ENCODE measurements around the gene PTGIS.

Gene PTGIS

DNA sequence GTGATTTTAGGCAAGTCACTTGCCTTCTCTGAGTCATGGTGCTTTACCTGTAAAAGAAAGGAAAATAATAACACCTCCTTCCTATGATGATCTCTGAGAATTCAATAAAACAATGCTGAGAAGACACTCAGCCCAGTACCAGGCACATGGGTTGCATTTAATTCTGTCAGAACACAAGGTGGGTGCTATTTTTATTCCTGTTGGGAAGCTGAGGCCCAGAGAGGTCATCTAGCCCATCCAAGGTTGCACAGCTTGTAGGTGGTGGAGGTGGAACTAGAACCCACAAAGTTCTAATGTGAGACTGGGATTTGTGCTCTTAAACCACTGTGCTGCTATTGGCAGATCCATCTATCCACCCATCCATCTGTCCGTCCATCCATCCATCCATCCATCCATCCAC lies 39.6 kb upstream of the PTGIS start:
- Mint-ChIP-seq H3K36me3 (ENCODE audit: insufficient read depth) (peaks cover 3% of the 10 kb centered on the region), H3K27ac (no peak overlapping the region), H3K9me3 (no peaks in the 10 kb centered on the region), H3K27me3 (peaks cover 0 to 6% of the 10 kb centered on the region in 2 donors), H3K4me1 (ENCODE audit: low read depth in 2 of 2) (peaks cover 14 to 15% of the 10 kb centered on the region in 2 donors), H3K4me3 (no peak overlapping the region)
- DNase-seq (no peak), ATAC-seq (replicated peaks) (no peak)

DNA sequence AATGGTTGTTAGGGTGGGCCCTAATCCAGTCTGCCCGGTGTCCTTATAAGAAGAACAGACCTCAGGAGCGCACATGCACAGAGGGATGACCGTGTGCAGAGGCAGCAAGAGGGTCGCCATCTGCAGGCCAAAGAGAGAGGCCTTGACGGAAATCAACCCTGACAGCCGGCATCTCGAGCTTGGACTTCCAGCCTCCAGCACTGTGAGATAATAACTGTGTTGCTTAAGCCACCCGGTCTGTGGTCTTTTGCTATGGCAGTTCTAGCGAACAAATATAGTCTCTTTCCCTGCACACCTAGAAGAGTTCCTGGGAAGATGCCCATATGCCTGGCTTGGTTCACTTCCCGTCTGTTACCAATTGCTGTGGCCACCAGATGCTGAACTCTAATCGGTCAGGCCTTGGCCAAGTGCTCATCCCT lies 35.3 kb upstream of the PTGIS start:
- Mint-ChIP-seq H3K27me3 (peaks cover 0 to under 1% of the 10 kb centered on the region in 2 donors), H3K36me3 (ENCODE audit: insufficient read depth) (no peaks in the 10 kb centered on the region), H3K27ac (no peak overlapping the region), H3K9me3 (no peaks in the 10 kb centered on the region), H3K4me3 (no peak overlapping the region), H3K4me1 (ENCODE audit: low read depth in 2 of 2) (peaks cover under 1 to 2% of the 10 kb centered on the region in 2 donors)
- DNase-seq (no peak), ATAC-seq (replicated peaks) (no peak)

DNA sequence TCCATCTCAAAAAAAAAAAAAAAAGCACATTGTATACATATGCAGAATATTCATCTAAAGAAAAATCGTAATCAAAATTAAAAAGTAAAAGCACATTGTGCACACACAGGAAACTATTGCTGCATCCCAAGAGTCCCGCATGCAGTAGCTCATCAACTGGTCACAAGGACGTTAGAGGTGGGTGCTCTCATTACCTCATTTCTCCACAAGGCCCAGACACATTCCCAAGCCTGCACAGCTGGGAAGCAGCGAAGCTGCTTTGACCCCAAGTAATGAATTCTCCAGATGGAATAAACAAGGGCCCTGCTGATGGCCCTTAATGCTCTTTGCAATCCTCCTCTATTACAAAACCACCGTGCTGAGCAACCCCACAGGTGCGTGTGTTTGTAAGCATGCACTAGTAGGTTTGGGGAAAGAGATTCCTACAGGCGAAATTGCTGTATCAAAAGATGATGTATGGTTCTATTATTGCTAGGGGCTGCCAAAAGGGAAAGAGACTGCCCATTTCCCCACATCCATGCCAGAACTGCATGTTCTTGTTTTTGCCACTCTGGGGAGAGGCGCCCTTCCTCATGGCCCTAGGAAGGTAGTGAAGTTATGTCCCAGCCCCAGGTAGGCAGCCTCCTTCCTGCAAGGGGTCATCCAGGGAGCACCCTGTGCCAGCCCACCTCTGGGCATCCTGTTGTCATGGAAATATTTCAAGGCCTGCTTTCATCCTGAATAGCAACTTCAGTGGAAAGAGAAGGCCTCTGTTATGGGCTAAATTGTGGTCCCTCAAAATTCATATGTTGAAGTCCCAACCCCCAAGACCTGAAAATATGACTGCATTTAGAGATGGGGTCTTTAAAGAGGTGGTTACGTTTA lies 34.6 kb upstream of the PTGIS start:
- ATAC-seq (replicated peaks) (no peak), DNase-seq (no peak)
- Mint-ChIP-seq H3K9me3 (no peaks in the 10 kb centered on the region), H3K27ac (no peak overlapping the region), H3K27me3 (no peaks in the 10 kb centered on the region), H3K36me3 (ENCODE audit: insufficient read depth) (no peaks in the 10 kb centered on the region), H3K4me1 (ENCODE audit: low read depth in 2 of 2) (peaks cover 0 to 1% of the 10 kb centered on the region in 2 donors), H3K4me3 (no peak overlapping the region)

DNA sequence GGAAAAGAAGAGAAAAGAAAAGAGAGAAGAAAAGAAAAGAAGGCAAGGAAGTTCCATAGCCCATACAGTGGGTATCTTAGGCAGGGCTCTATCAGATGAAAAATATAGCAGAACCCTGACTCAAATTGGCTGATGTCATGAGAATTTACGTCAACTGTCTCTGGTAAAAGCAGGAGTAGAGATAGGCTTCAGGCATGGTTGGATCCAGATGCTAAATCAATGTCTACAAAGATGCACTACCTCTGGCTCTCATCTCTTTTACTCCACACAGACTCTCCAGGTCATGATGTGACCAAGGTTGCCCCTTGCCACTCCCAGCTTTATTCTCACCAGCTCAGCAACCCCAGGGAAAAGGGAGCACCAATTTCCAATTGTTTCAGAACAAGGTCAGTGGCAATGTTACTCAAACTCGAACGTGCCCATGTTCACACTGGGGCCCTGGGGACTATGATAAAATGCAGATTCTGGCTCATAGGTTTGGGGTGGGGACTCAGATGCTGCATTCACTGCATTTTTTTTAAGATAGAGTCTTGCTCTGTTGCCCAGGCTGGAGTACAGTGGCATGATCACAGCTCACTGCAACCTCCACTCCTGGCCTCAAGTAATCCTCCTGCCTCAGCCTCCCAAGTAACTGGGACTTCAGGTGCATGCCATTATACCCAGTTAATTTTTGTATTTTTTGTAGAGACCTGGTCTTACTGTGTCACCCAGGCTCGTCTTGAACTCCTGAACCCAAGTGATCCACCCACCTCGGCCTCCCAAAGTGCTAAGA lies 33.4 kb upstream of the PTGIS start:
- H3K4me3 Mint-ChIP-seq = no peak overlapping the region
- H3K27me3 Mint-ChIP-seq = no peaks in the 10 kb centered on the region
- ATAC-seq (replicated peaks) = no peak
- H3K36me3 Mint-ChIP-seq (ENCODE audit: insufficient read depth) = peaks cover 4% of the 10 kb centered on the region
- H3K27ac Mint-ChIP-seq = peak overlapping the region; percentile 66 to 69
- no peaks in the 10 kb centered on the region for H3K9me3 Mint-ChIP-seq
- peaks cover 6 to 7% of the 10 kb centered on the region in 2 donors for H3K4me1 Mint-ChIP-seq (ENCODE audit: low read depth in 2 of 2)
- DNase-seq = no peak

DNA sequence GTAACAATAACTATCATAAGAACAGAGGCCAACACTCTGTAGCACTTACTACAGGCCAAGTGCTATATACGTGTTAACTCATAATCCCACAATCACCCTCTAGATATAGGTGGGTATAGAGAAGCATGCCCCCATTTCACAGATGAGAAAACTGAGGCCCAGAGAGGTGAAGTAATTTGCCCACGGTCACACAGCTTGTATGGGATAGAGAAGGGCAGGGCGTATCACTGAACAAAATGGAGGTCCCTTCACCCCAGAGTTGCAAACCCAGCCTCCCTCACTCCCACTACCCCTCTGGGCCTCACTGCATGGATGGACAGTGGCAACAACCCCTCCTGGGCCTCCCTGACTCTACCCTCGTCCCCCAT lies 31.8 kb upstream of the PTGIS start:
- no peak overlapping the region for H3K4me3 Mint-ChIP-seq
- H3K36me3 Mint-ChIP-seq (ENCODE audit: insufficient read depth) = peaks cover 4% of the 10 kb centered on the region
- ATAC-seq (replicated peaks) (no peak), DNase-seq (no peak)
- H3K27me3 Mint-ChIP-seq = no peaks in the 10 kb centered on the region
- peaks cover 22 to 23% of the 10 kb centered on the region in 2 donors for H3K4me1 Mint-ChIP-seq (ENCODE audit: low read depth in 2 of 2)
- peak overlapping the region in 1 of 2 donors; percentile 66 for H3K27ac Mint-ChIP-seq
- H3K9me3 Mint-ChIP-seq = no peaks in the 10 kb centered on the region

DNA sequence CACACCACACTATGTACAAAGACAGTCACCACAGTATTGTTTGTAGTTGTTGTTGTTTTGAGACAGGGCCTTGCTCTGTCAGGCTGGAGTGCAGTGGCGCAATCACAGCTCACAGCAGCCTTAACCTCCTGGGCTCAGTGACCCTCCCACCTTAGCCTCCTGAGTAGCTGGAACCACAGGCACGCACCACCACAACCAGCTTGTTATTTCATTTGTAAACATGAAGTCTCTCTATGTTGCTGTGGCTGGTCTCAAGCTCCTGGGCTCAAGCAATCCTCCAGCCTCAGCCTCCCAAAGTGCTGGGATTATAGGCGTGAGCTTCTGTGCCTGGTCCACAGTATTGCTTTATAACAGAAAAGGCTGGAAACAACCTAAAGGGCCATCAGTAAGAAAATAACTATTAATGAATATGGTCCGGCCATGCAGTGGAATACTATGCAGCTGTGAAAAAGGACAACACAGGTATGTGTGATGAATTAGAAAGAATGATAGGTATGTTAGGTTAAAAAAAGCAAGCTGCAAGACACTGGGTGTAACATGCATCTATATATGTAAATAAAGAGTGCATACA lies 30.0 kb upstream of the PTGIS start:
- Mint-ChIP-seq H3K27me3 (no peaks in the 10 kb centered on the region), H3K9me3 (no peaks in the 10 kb centered on the region), H3K4me1 (ENCODE audit: low read depth in 2 of 2) (peaks cover 40 to 41% of the 10 kb centered on the region in 2 donors), H3K4me3 (no peak overlapping the region), H3K27ac (no peak overlapping the region), H3K36me3 (ENCODE audit: insufficient read depth) (peaks cover 14% of the 10 kb centered on the region)
- ATAC-seq (replicated peaks) (no peak), DNase-seq (no peak)

DNA sequence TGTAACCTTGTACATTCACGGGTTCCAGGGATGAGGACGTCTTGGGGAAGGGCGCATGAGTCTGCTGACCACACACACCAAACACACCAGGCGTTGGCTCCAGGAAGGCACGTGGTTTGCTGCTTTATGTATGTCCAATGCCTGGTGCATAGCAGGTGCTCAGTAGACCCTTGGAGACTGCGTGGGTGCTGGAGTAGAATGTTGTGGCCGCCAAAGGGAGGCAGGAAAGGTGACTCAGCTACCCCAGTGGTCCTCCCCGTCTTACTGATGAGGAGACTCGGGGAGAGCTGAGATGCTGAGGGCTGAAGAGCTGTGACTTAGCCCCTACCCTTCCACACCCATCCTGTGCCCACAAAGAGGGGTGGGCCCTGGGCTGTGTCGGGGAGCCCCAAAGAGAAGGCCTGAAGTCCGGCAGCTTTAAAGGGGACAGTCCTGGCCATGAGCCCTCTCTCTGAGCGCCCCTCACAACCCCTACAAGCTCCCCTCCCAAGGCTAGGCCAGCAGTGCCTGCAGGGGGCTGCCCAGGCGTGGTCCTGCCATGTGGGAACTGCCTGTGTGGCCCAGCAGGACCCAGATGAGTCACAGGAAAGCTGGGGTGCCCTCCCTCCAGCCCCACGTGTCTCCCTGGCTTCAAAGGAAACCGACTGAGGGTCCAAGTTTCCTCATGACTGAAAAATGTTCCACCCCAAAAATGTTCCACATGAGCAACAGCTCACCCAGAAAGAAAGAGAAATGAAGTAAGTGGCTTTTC lies 28.0 kb upstream of the PTGIS start:
- H3K4me3 Mint-ChIP-seq = peak overlapping the region; percentile 75 to 76
- peaks cover 14% of the 10 kb centered on the region for H3K36me3 Mint-ChIP-seq (ENCODE audit: insufficient read depth)
- DNase-seq (peak in 1 of 3 experiments; percentile 6), ATAC-seq (replicated peaks) (peak; percentile 49)
- no peaks in the 10 kb centered on the region for H3K9me3 Mint-ChIP-seq
- peak overlapping the region; percentile 60 to 86 for H3K27ac Mint-ChIP-seq
- H3K4me1 Mint-ChIP-seq (ENCODE audit: low read depth in 2 of 2) = peaks cover 56 to 57% of the 10 kb centered on the region in 2 donors
- no peaks in the 10 kb centered on the region for H3K27me3 Mint-ChIP-seq

DNA sequence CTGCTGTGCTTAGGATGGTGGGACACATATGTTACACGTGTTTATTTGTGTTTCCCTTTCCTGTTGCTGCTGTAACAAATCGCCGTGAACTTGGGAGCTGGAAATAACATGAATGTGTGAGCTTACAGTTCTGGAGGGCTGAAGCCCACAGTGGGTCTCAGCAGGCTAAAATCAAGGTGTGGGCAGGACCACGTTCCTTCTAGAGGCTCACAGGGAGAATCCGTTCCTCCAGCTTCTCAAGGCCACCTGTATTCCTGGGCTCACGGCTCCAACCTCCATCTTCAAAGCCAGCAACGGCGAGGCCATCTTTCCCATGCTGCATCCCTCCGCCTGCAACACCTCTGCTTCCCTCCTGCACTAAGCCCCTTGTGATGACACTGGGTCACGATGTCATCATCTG lies 27.4 kb upstream of the PTGIS start:
- ATAC-seq (replicated peaks) = no peak
- H3K4me1 Mint-ChIP-seq (ENCODE audit: low read depth in 2 of 2) = peaks cover 59 to 62% of the 10 kb centered on the region in 2 donors
- DNase-seq = no peak
- peak overlapping the region; percentile 60 to 86 for H3K27ac Mint-ChIP-seq
- peak overlapping the region; percentile 75 to 76 for H3K4me3 Mint-ChIP-seq
- H3K9me3 Mint-ChIP-seq = no peaks in the 10 kb centered on the region
- peaks cover 14% of the 10 kb centered on the region for H3K36me3 Mint-ChIP-seq (ENCODE audit: insufficient read depth)
- no peaks in the 10 kb centered on the region for H3K27me3 Mint-ChIP-seq

DNA sequence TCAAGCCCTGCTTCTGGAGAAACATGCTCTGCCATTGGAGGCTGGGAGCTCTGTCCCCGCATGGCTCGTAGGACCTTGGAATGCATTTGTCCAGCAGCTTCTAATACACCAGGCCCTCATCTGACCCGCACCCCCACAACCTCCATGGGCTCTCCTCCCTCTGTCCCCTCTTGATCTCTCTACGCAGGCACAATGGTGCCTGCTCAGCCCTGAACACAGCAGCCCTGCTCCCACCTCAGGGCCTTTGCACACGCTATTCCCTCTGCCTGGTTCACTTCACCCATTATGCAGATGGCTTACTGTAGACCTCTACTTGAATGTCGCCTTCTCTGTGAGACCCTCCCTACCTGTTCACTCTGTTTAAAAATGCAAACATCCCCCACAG lies 27.0 kb upstream of the PTGIS start:
- Mint-ChIP-seq H3K27ac (peak overlapping the region; percentile 60 to 86), H3K36me3 (ENCODE audit: insufficient read depth) (peaks cover 14% of the 10 kb centered on the region), H3K4me1 (ENCODE audit: low read depth in 2 of 2) (peaks cover 61 to 66% of the 10 kb centered on the region in 2 donors), H3K9me3 (no peaks in the 10 kb centered on the region), H3K27me3 (no peaks in the 10 kb centered on the region), H3K4me3 (peak overlapping the region; percentile 75 to 76)
- no peak for DNase-seq
- ATAC-seq (replicated peaks) = no peak

DNA sequence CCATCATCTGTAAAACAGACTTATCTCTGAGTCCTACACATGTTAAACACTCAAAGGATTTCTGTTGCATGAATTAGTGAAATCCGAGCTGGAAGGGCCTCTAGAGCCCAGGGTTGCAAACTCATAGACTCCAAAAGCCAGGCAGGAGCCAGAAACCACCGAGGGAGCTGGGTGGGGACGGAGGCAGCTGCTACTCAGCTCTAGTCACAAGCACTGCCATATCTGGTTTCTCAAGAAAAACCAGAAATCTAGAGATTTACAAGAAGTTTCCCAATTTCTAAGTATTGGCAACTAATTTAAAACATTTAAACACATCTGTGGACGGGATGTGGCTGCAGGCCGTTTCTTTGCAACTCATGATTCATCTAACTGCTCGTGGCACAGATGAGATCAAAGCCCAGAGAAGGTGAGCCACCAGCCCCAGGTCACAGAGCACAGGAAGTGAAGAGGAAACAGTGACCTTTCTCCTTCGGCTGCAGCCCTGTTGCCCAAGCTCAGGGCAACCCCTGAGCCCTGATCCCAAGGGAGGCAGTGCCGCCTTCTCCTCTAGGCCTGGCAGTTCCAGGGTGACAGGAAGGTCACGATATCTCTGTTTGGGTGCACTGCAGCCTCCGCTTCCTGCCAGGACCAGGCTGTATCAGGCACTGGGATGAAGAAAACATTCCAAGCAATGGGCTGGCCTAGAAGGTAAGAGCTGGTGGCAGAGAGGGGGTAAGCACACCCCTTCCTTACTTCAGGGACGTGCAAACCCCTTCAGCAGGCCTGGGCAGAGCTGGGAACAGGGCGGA lies 26.4 kb upstream of the PTGIS start:
- H3K4me1 Mint-ChIP-seq (ENCODE audit: low read depth in 2 of 2) = peaks cover 61 to 68% of the 10 kb centered on the region in 2 donors
- peaks cover 14% of the 10 kb centered on the region for H3K36me3 Mint-ChIP-seq (ENCODE audit: insufficient read depth)
- peak overlapping the region; percentile 60 to 86 for H3K27ac Mint-ChIP-seq
- peak in 2 of 3 experiments; percentile 14 to 17 for DNase-seq
- H3K27me3 Mint-ChIP-seq = no peaks in the 10 kb centered on the region
- H3K4me3 Mint-ChIP-seq = peak overlapping the region; percentile 75 to 76
- H3K9me3 Mint-ChIP-seq = no peaks in the 10 kb centered on the region
- peak; percentile 75 for ATAC-seq (replicated peaks)

DNA sequence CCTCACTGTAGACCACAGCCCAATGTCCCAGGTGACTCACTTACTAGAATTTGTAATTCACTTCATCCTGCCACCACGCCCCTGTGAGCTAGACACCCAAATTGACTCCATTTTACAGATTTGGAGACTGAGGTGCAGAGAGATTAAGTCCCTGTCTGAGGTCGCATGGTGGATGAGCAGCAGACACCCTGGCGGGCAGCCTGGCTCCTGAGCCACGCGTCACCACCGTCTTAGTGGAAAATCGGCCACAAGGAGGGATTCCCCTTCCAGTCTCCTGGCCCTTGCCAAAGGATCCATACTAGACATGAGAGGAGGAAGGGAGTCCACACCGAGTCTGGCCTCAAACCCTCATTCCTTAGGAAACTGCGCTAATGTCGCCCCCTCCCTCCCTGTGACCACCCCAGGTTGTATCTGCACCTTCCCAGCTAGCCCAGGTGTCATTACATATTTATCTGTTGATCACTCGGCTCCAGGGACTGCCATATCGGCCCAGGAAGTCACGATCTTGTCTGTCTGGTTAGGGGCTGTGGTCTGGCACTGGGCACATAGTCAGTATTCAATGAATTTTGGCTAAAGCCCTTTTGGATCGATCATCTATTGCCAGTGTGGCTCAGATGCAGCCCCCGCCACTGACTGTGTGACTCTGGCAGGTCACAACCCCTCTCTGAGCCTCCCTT lies 25.7 kb upstream of the PTGIS start:
- Mint-ChIP-seq H3K27ac (peak overlapping the region; percentile 60 to 86), H3K36me3 (ENCODE audit: insufficient read depth) (peaks cover 14% of the 10 kb centered on the region), H3K9me3 (no peaks in the 10 kb centered on the region), H3K4me1 (ENCODE audit: low read depth in 2 of 2) (peaks cover 63 to 68% of the 10 kb centered on the region in 2 donors), H3K27me3 (no peaks in the 10 kb centered on the region), H3K4me3 (peak overlapping the region; percentile 75 to 76)
- ATAC-seq (replicated peaks) (peak; percentile 6), DNase-seq (no peak)

DNA sequence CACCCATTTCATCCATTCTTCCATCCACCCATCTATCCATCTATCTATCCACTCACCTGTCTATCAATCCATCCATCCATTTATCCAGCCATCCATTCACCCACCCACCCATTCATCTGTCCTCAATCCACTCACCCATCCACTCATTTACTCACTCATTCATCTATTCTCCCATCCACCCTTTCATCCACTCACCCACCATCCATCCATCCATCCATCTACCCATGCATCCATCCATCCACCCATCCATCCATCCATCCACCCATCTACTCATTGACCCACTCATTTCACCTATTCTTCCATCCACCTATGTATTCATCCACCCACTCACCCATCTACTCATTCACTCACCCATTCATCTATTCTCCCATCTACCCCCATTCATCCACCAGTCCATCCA lies 24.2 kb upstream of the PTGIS start:
- Mint-ChIP-seq H3K36me3 (ENCODE audit: insufficient read depth) (peaks cover 11% of the 10 kb centered on the region), H3K4me1 (ENCODE audit: low read depth in 2 of 2) (peaks cover 60 to 65% of the 10 kb centered on the region in 2 donors)
- no peak for DNase-seq

More for the DNA sequence above, 24.2 kb upstream of the PTGIS start:
- peak overlapping the region in 1 of 2 donors; percentile 76 for H3K4me3 Mint-ChIP-seq
- peak overlapping the region in 1 of 2 donors; percentile 60 for H3K27ac Mint-ChIP-seq
- no peaks in the 10 kb centered on the region for H3K27me3 Mint-ChIP-seq
- no peak for ATAC-seq (replicated peaks)
- no peaks in the 10 kb centered on the region for H3K9me3 Mint-ChIP-seq
